Ovary (tissue), 3 donors: ENCODE measurements around the gene KATNBL1.

Experiments
- CTCF ChIP-seq, 3 donors: fragments of 450-650 bp in 2 of 3; fragments of 200-600 bp in 1 of 3; IDR thresholded peaks; one replicate each; pipeline versions ENCODE4 v1.5.1 to v1.8.0; 2016 to 2022; ENCODE audit warnings: antibody characterized with exemption in 3 of 3, mild to moderate bottlenecking in 1 of 3
- EP300 ChIP-seq: sonication (generic); formaldehyde crosslinking; IDR thresholded peaks from one replicate; pipeline ENCODE4 v1.6.1; 2017; ENCODE audit warnings: antibody characterized with exemption
- POLR2A ChIP-seq: fragments of 450-650 bp; IDR thresholded peaks from one replicate; pipeline ENCODE4 v1.6.1; 2017; ENCODE audit warnings: antibody characterized with exemption, mild to moderate bottlenecking, moderate library complexity
- donor health status: DM: no; HTN: no; CAD: no.

GRCh38 chr15:34126522-34126921 lies 83.4 kb downstream of the KATNBL1 start:
- TF ChIP-seq EP300 (no peak), CTCF (IDR thresholded peaks at IDR 0.05) (no peak), POLR2A (no peak)
